Anterior cingulate cortex (tissue), 58 donors: Measurements from ENCODE around the gene FLNB.

Experiments used
- DNase-seq, 58 donors: peaks; one replicate each; lab custom pipeline; 2025; lab: John Stamatoyannopoulos, UW

Gene FLNB

GRCh38 chr3:58176185-58176530 is 167.9 kb downstream of the FLNB start:
- DNase-seq, result no peak

- DNase-seq, result no peak
Measured at GRCh38 chr3:58176827-58177489, 168.7 kb downstream of the FLNB start.

GRCh38 chr3:58177747-58178527 is 169.7 kb downstream of the FLNB start:
- DNase-seq, result peak in 57 of 58 donors; percentile 11 to 92 (median 72)

GRCh38 chr3:58178528-58179234 is 170.5 kb downstream of the FLNB start:
- no peak for DNase-seq

- DNase-seq, result no peak
Measured at GRCh38 chr3:58179235-58180098, 171.2 kb downstream of the FLNB start.

- no peak for DNase-seq
Measured at GRCh38 chr3:58180099-58180880, 172.1 kb downstream of the FLNB start.

GRCh38 chr3:58180940-58181587 is 172.8 kb downstream of the FLNB start:
- no peak for DNase-seq

- DNase-seq, result no peak
Measured at GRCh38 chr3:58183221-58183620, 175.0 kb downstream of the FLNB start.

- DNase-seq, result no peak
Measured at GRCh38 chr3:58183891-58184290, 175.7 kb downstream of the FLNB start.

GRCh38 chr3:58184309-58184981 is 176.2 kb downstream of the FLNB start:
- no peak for DNase-seq

- no peak for DNase-seq
Measured at GRCh38 chr3:58184982-58185360, 176.7 kb downstream of the FLNB start.

GRCh38 chr3:58188173-58188564 is 179.9 kb downstream of the FLNB start:
- DNase-seq, result no peak

GRCh38 chr3:58188921-58189451 is 180.8 kb downstream of the FLNB start:
- DNase-seq, result no peak

- DNase-seq, result no peak
Measured at GRCh38 chr3:58189691-58190090, 181.5 kb downstream of the FLNB start.

GRCh38 chr3:58190291-58190690 is 182.1 kb downstream of the FLNB start:
- DNase-seq, result no peak

GRCh38 chr3:58190882-58191281 is 182.7 kb downstream of the FLNB start:
- DNase-seq, result no peak

GRCh38 chr3:58191361-58191991 is 183.3 kb downstream of the FLNB start:
- DNase-seq, result no peak

GRCh38 chr3:58192069-58192468 is 183.8 kb downstream of the FLNB start:
- DNase-seq, result no peak
